IMR-90 (cell line): ENCODE data around the gene CBFA2T3. TPM values are rescaled to one million over a fixed set of nuclear protein-coding genes. Genes with fewer than 3 reads are reported as not detected.

Experiments
- ATAC-seq: fragments of 200-7000 bp; cut with Tn5 transposase; 2 replicates; pipeline ENCODE4 v1.9.1; 2020; ENCODE audit warnings: low read depth, mild to moderate bottlenecking, moderate library complexity
- BruUV-seq: library from RNA; stranded (reverse); fragments of 400-500 nt; replicated peaks from 2 replicates; lab custom pipeline; 2021; lab: Mats Ljungman, UMichigan
- CTCF ChIA-PET: fragments of 300-600 bp; formaldehyde crosslinking; extraction: SDS; loops from one replicate; lab custom pipeline; 2021; ENCODE audit warnings: antibody characterized with exemption; lab: Yijun Ruan, JAX
- POLR2A ChIA-PET: fragments of 300-600 bp; sonication (Branson Sonifier 250); formaldehyde crosslinking; loops from one replicate; lab custom pipeline; 2022; ENCODE audit warnings: antibody characterized with exemption; ENCODE audit not compliant: unreplicated experiment; lab: Charles Lee
- DNase-seq: peaks from one replicate; pipeline ENCODE4 v3.0.0; 2013
- H2AFZ ChIP-seq: replicated peaks from 2 replicates; pipeline ENCODE3; 2013; ENCODE audit warnings: low read length, mild to moderate bottlenecking; ENCODE audit not compliant: poor library complexity
- H2AK5ac ChIP-seq: 2 replicates; pipeline ENCODE4 v1.6.1; 2013; ENCODE audit warnings: low read depth, low read length, inconsistent platforms
- H2AK9ac ChIP-seq: replicated peaks from 2 replicates; pipeline ENCODE3; 2013; ENCODE audit warnings: mild to moderate bottlenecking, low read depth, low read length, moderate library complexity; ENCODE audit not compliant: poor library complexity
- H2BK120ac ChIP-seq: 2 replicates; pipeline ENCODE4 v1.6.1; 2013; ENCODE audit warnings: low read depth, low read length, inconsistent platforms
- H2BK15ac ChIP-seq: 3 replicates; pipeline ENCODE4 v1.6.1; 2013; ENCODE audit warnings: low read depth, low read length, inconsistent platforms
- H2BK20ac ChIP-seq: 2 replicates; pipeline ENCODE4 v1.6.1; 2013; ENCODE audit warnings: low read depth, mild to moderate bottlenecking, inconsistent platforms, low read length, moderate library complexity
- H2BK5ac ChIP-seq: 2 replicates; pipeline ENCODE4 v1.6.1; 2013; ENCODE audit warnings: mild to moderate bottlenecking, low read depth, low read length, inconsistent platforms; ENCODE audit not compliant: poor library complexity, severe bottlenecking
- H3K14ac ChIP-seq: replicated peaks from 2 replicates; pipeline ENCODE4 v1.6.1; 2013; ENCODE audit warnings: low read depth, low read length, inconsistent platforms
- H3K18ac ChIP-seq: 2 replicates; pipeline ENCODE4 v1.6.1; 2013; ENCODE audit warnings: low read depth, low read length, control low read depth
- H3K23ac ChIP-seq: 2 replicates; pipeline ENCODE4 v1.6.1; 2013; ENCODE audit warnings: low read depth, low read length, inconsistent platforms
- H3K27ac ChIP-seq: 2 replicates; pipeline ENCODE4 v1.5.1; 2013; ENCODE audit warnings: mild to moderate bottlenecking, control low read depth, low read length; ENCODE audit not compliant: insufficient read depth
- H3K27me3 ChIP-seq: 2 replicates; pipeline ENCODE4 v1.6.1; 2013; ENCODE audit warnings: low read length; ENCODE audit not compliant: control insufficient read depth, insufficient read depth
- H3K36me3 ChIP-seq: 2 replicates; pipeline ENCODE4 v1.6.1; 2013; ENCODE audit warnings: low read length, mixed read lengths; ENCODE audit not compliant: control insufficient read depth, insufficient read depth
- H3K4ac ChIP-seq: 2 replicates; pipeline ENCODE4 v1.6.1; 2013; ENCODE audit warnings: low read depth, low read length, inconsistent platforms
- H3K4me1 ChIP-seq: 2 replicates; pipeline ENCODE4 v1.6.1; 2013; ENCODE audit warnings: low read length, mixed read lengths; ENCODE audit not compliant: control insufficient read depth, insufficient read depth
- H3K4me2 ChIP-seq: 2 replicates; pipeline ENCODE4 v1.6.1; 2013; ENCODE audit warnings: low read depth, mild to moderate bottlenecking, control low read depth, low read length, moderate library complexity
- H3K4me3 ChIP-seq: 2 replicates; pipeline ENCODE4 v1.5.1; 2013; ENCODE audit warnings: low read depth, mild to moderate bottlenecking, control low read depth, low read length, moderate library complexity; ENCODE audit not compliant: insufficient read depth
- H3K56ac ChIP-seq: 2 replicates; pipeline ENCODE4 v1.6.1; 2013; ENCODE audit warnings: low read length, inconsistent platforms; ENCODE audit not compliant: insufficient read depth; ENCODE audit errors: extremely low read depth
- H3K79me1 ChIP-seq, 2 experiments: 2 replicates each; pipeline ENCODE4 v1.6.1; 2013; ENCODE audit warnings: low read length in 2 of 2, inconsistent platforms in 1 of 2, low read depth in 1 of 2
- H3K9ac ChIP-seq: 2 replicates; pipeline ENCODE4 v1.6.1; 2013; ENCODE audit warnings: low read depth, low read length, control low read depth
- H3K9me1 ChIP-seq: 2 replicates; pipeline ENCODE4 v1.6.1; 2013; ENCODE audit warnings: low read length, inconsistent platforms; ENCODE audit not compliant: insufficient read depth
- H3K9me3 ChIP-seq: 2 replicates; pipeline ENCODE4 v1.6.1; 2013; ENCODE audit warnings: low read length; ENCODE audit not compliant: control insufficient read depth, insufficient read depth
- H4K20me1 ChIP-seq: 2 replicates; pipeline ENCODE4 v1.6.1; 2013; ENCODE audit warnings: low read length, inconsistent platforms; ENCODE audit not compliant: insufficient read depth
- H4K5ac ChIP-seq: 2 replicates; pipeline ENCODE4 v1.6.1; 2013; ENCODE audit warnings: mild to moderate bottlenecking, low read depth, low read length, control low read depth
- H4K8ac ChIP-seq, 2 experiments: 2 replicates each; pipeline ENCODE4 v1.6.1; 2013; ENCODE audit warnings: low read depth in 2 of 2, low read length in 2 of 2, control low read depth in 1 of 2, inconsistent platforms in 1 of 2
- H4K91ac ChIP-seq: 2 replicates; pipeline ENCODE4 v1.6.1; 2013; ENCODE audit warnings: low read depth, low read length, inconsistent platforms; ENCODE audit not compliant: insufficient read depth
- BHLHE40 ChIP-seq: fragments of 150-350 bp; IDR thresholded peaks from 2 replicates; pipeline ENCODE4 v1.6.1; 2016; ENCODE audit warnings: mild to moderate bottlenecking, low read depth, low read length
- FOS ChIP-seq: fragments of 150-350 bp; IDR thresholded peaks from 2 replicates; pipeline ENCODE4 v1.6.1; 2016; ENCODE audit warnings: low read depth, low read length
- MAFK ChIP-seq: IDR thresholded peaks from 2 replicates; pipeline ENCODE4 v1.6.1; 2012; ENCODE audit warnings: low read depth, low read length, improper control_type of control experiment
- MAZ ChIP-seq: IDR thresholded peaks from 2 replicates; pipeline ENCODE4 v1.6.1; 2012; ENCODE audit warnings: low read depth, mild to moderate bottlenecking, low read length, improper control_type of control experiment, moderate library complexity, borderline replicate concordance
- MXI1 ChIP-seq: IDR thresholded peaks from 2 replicates; pipeline ENCODE4 v1.6.1; 2012; ENCODE audit warnings: low read depth, mild to moderate bottlenecking, low read length, moderate library complexity, borderline replicate concordance
- POLR2A ChIP-seq: IDR thresholded peaks from 2 replicates; pipeline ENCODE4 v1.6.1; 2012; ENCODE audit warnings: mild to moderate bottlenecking, low read depth, low read length
- RAD21 ChIP-seq: IDR thresholded peaks from 2 replicates; pipeline ENCODE4 v1.6.1; 2012; ENCODE audit warnings: low read length, improper control_type of control experiment
- RCOR1 ChIP-seq: IDR thresholded peaks from 2 replicates; pipeline ENCODE4 v1.6.1; 2012; ENCODE audit warnings: mild to moderate bottlenecking, low read length, improper control_type of control experiment; ENCODE audit not compliant: insufficient replicate concordance
- RFX5 ChIP-seq: IDR thresholded peaks from 2 replicates; pipeline ENCODE4 v1.8.0; 2012; ENCODE audit warnings: low read depth, mild to moderate bottlenecking, low read length, moderate library complexity
- SMC3 ChIP-seq: fragments of 150-350 bp; IDR thresholded peaks from 2 replicates; pipeline ENCODE4 v1.6.1; 2016; ENCODE audit warnings: low read depth, mild to moderate bottlenecking, antibody characterized with exemption, low read length, moderate library complexity
- WGBS, 2 experiments: methylation state at CpG; one replicate each; pipeline versions ENCODE4 v1.1.5 to v1.1.7; 2013; ENCODE audit warnings: missing lambda C conversion rate in 2 of 2; ENCODE audit not compliant: insufficient read length in 1 of 2; ENCODE audit errors: extremely low coverage in 2 of 2; 5-methylcytosine and 5-hydroxymethylcytosine counted together
- dilution Hi-C: fragments of 300-500 bp; cut with HindIII; formaldehyde crosslinking; loops from one replicate; pipeline ENCODE4 v1.14.3; 2018; ENCODE audit warnings: low sequenced_read_pairs; ENCODE audit not compliant: unreplicated experiment
- in situ Hi-C: fragments of 300-500 bp; cut with MboI; formaldehyde crosslinking; loops from 3 replicates; pipeline ENCODE4 v1.14.3; 2019; ENCODE audit warnings: low sequenced_read_pairs, inconsistent platforms, mixed read lengths
- intact Hi-C: fragments of 100-400 bp; cut with micrococcal nuclease; formaldehyde crosslinking; loops from 2 replicates; pipeline ENCODE4 v1.10.0; 2022
- polyA plus RNA-seq, 3 experiments: library from polyadenylated mRNA; depleted of rRNA; stranded (reverse); fragments of >200 nt; gene quantifications; 2 replicates each; pipeline ENCODE4 v1.2.3, GENCODE V29; 2012; ENCODE audit warnings: low replicate concordance in 1 of 3
- total RNA-seq: library from RNA; depleted of rRNA; stranded (reverse); fragments of >200 nt; gene quantifications from 2 replicates; pipeline ENCODE4 v1.2.3, GENCODE V29; 2012
- TF ChIP-seq, protein P1 (sequence below): fragments of 150-350 bp; IDR thresholded peaks from 2 replicates; pipeline ENCODE4 v1.6.1; 2017; ENCODE audit warnings: mild to moderate bottlenecking, antibody characterized with exemption, low read length, low read depth
- TF ChIP-seq, protein P2 (sequence below): fragments of 150-350 bp; IDR thresholded peaks from 2 replicates; pipeline ENCODE4 v1.6.1; 2016; ENCODE audit warnings: low read depth, mild to moderate bottlenecking, low read length, moderate library complexity, borderline replicate concordance
- TF ChIP-seq, protein P3 (sequence below): conservative IDR thresholded peaks from 2 replicates; pipeline ENCODE4 v1.5.1; 2012; ENCODE audit warnings: mild to moderate bottlenecking, low read depth, low read length, improper control_type of control experiment

CBFA2T3 gene
- total and polyA plus RNA-seq, 2 of the 4 experiments (the other 2 are of a cell fraction) = not detected

DNA sequence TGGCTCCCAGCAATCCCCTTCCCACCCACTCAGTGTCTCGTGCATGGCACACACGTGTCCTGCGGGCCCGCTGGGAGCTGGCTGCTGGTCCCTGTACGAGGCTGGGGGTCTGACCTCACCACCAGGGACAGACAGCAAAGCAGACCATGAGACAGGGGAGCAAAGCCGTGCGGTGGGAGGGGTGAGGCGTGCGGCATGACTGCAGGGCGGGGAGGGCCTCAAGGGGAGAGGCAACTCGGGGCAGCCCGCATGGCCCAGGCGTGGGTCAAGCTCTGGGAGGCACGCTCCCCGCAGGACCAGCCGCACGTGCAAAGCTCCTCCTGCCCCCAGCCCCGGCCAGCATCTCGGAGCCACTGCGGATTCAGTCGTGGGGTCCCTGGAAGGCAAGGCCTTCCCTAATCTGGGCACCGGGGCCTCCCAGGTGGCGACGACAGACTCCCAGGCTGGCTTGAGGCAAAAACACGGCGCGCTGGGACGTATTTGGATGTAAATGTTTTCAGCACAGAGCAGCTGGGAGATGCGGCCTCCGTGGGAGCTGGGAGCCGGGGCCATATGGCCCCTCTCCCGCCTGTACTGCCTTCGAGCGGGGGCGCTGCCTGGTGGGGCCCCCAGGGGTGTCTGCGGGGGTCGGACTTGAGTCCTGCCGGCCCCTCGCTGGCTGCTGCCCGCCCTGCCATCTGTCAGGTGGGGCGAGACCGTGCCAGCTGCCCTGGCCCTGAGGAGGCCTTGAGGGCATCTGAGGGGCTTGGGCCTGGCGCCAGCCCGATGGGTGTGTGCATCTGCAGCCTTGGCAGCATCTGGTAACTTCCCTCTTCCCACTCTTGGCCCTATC lies 12.2 kb upstream of the CBFA2T3 start (continued):
- no peak for TF ChIP-seq SMC3

DNA sequence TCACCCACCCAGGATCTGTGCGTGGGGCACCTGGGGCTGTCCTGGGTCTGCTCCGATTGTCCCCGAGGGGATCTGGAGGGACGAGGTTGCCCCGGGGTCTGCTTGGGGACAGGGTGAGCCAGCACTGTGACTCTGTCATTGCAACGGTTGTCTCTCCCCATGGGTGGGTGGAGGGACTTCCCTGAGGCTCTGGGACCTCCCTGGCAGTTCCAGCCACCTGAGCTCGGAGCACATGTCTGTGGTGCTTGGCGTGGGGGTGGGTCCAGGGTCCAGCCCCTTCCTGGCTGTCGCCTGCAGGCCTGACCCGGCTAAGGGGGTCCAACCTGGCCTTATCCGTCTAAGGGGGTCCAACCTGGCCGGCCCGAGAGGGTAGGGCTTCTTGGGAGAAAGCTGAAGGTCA lies 8.5 kb upstream of the CBFA2T3 start:
- WGBS, 2 experiments = 40% methylated on average over 2 of the region's 13 CpGs; no CpG with 5 or more reads in 1 of the 2 experiments
- ChIA-PET CTCF (no interaction called here), POLR2A (no interaction called here)
- Histone ChIP-seq H3K4me1 (no peaks in the 10 kb centered on the region), H3K79me1 (no peaks in the 10 kb centered on the region), H4K5ac (no peak overlapping the region), H3K4ac (no peak overlapping the region), H3K9me1 (no peaks in the 10 kb centered on the region), H3K4me3 (no peak overlapping the region), H2BK15ac (no peak overlapping the region), H3K9me3 (no peaks in the 10 kb centered on the region), H2BK120ac (no peak overlapping the region), H4K91ac (no peak overlapping the region), H4K20me1 (no peaks in the 10 kb centered on the region), H3K27ac (no peak overlapping the region), H4K8ac (no peak overlapping the region), H2BK20ac (no peak overlapping the region), H3K56ac (no peak overlapping the region), H3K18ac (no peak overlapping the region), H3K27me3 (peaks cover 42% of the 10 kb centered on the region), H2AFZ (no peak overlapping the region), H3K14ac (no peak overlapping the region), H2AK9ac (no peak overlapping the region), H3K23ac (no peak overlapping the region), H3K4me2 (no peak overlapping the region), H2BK5ac (no peak overlapping the region), H2AK5ac (no peak overlapping the region), H3K9ac (no peak overlapping the region), H3K36me3 (no peaks in the 10 kb centered on the region)
- no peak for DNase-seq
- no TSS peak for BruUV-seq
- in situ Hi-C loops = no loop called here
- intact Hi-C loops = no loop called here
- dilution Hi-C loops = no loop called here
- no peak for ATAC-seq
- no peak for TF ChIP-seq BHLHE40
- TF ChIP-seq, protein P1, sequence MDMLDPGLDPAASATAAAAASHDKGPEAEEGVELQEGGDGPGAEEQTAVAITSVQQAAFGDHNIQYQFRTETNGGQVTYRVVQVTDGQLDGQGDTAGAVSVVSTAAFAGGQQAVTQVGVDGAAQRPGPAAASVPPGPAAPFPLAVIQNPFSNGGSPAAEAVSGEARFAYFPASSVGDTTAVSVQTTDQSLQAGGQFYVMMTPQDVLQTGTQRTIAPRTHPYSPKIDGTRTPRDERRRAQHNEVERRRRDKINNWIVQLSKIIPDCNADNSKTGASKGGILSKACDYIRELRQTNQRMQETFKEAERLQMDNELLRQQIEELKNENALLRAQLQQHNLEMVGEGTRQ = no peak
- TF ChIP-seq FOS = no peak
- no peak for TF ChIP-seq RCOR1
- no peak for TF ChIP-seq RFX5
- TF ChIP-seq RAD21 = no peak
- TF ChIP-seq, protein P2, sequence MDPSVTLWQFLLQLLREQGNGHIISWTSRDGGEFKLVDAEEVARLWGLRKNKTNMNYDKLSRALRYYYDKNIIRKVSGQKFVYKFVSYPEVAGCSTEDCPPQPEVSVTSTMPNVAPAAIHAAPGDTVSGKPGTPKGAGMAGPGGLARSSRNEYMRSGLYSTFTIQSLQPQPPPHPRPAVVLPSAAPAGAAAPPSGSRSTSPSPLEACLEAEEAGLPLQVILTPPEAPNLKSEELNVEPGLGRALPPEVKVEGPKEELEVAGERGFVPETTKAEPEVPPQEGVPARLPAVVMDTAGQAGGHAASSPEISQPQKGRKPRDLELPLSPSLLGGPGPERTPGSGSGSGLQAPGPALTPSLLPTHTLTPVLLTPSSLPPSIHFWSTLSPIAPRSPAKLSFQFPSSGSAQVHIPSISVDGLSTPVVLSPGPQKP = no peak
- no peak for TF ChIP-seq MAFK
- no peak for TF ChIP-seq SMC3
- no peak for TF ChIP-seq MAZ
- TF ChIP-seq MXI1 = no peak
- TF ChIP-seq, protein P3, sequence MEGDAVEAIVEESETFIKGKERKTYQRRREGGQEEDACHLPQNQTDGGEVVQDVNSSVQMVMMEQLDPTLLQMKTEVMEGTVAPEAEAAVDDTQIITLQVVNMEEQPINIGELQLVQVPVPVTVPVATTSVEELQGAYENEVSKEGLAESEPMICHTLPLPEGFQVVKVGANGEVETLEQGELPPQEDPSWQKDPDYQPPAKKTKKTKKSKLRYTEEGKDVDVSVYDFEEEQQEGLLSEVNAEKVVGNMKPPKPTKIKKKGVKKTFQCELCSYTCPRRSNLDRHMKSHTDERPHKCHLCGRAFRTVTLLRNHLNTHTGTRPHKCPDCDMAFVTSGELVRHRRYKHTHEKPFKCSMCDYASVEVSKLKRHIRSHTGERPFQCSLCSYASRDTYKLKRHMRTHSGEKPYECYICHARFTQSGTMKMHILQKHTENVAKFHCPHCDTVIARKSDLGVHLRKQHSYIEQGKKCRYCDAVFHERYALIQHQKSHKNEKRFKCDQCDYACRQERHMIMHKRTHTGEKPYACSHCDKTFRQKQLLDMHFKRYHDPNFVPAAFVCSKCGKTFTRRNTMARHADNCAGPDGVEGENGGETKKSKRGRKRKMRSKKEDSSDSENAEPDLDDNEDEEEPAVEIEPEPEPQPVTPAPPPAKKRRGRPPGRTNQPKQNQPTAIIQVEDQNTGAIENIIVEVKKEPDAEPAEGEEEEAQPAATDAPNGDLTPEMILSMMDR = no peak
- no peak for TF ChIP-seq POLR2A
